T-helper 22 cell (primary cell): Measurements from ENCODE around the gene SLC9C1.

Source experiments
- DNase-seq: peaks from one replicate; pipeline ENCODE4 v3.0.0-alpha.2; 2020; ENCODE audit warnings: low read depth

SLC9C1 gene

DNA sequence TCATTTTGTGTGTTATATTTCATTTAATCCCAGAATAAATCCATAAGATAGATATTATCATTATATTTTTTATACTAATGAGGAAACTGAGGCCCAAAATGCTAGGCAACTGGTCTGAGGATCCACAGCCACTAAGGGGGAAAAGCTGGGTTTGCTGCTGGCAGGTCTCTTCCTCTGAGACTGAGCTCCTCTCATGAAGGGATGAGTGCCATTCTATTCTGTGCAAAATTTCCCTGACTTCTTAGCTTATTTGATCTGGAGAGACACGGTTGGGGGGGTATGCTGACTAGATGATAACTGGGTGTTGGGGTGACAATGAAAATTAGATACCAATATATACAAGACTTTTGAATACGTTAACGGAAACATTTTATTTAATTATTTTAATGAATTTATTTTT lies 162.9 kb downstream of the SLC9C1 start:
- DNase-seq = no peak

- DNase-seq = no peak
These were observed 163.4 kb downstream of the SLC9C1 start for GRCh38 chr3:112130638-112130993.

DNA sequence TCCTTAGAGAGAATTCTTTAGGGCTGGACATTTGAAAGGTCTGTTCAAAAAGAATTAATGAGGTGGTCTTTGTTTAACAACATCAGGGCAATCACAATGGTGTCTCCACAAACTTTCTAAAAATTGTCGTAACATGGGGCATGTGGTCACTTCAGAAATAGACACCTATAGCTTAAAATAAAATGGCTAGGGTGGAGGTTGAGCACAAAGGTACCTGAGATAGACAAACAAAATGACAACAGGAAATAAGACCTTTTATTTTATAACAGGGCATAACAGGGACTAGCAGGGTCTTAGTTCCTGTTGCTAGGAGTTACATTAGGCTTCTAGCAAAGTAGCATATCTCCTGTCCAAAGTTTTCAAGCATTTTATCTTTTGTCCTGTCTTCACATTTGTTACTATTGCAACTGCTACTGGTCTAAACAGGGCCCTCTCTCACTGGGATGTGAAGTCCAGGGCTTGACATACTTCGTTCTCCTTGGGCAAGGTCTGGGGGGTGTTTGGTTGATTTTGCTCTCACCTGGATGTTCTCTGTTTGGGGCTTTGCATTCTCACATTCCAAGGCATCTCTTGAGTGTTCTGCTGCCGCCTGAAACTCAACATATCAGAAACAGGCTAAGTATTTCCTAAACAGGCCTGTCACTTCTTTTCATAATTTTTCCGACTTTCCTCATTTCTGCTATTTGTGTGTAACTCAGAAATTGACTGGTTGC lies 163.9 kb downstream of the SLC9C1 start:
- no peak for DNase-seq

DNA sequence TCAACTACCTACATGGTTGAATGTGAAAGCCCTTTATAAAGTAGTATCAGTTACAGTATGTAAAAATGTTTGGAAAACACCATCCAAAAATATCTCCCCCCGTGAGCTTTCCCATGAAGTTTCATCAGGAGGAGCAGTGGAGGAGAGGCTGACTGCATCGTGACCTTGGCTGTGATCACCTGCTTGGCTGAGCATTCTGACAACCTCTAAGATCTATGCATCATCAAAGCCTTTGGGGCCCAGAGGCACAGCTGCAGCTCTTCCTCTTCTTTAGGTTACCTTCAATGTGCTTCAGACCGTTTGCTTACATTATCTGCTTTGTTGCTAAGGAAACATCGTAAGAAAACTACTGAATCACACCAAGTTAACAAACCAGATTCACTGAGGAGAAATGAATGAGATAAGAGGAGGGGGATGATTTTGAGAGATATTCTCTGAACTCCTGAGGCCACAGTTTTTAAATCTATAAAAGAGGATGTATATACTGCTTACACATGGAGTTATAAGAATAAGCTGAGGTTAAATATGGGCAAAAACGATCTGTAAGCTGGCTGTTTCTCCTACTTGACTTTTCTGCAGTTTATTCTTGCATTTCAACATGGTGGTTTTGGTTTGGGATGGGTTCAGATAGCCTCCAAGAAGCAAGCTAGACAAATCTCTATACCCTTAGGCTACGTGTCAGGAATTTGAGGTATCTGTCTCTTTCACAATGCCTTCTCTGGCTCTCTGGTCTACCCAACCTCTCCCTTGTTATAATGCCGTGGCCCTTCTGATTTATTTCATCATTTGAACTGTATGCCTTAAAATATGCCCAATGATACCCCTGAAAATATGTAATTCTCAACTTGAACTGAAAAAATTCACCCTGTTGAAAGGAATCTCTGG lies 164.9 kb downstream of the SLC9C1 start:
- peak; percentile 52 for DNase-seq

GRCh38 chr3:112127522-112128494 lies 166.2 kb downstream of the SLC9C1 start:
- no peak for DNase-seq

DNA sequence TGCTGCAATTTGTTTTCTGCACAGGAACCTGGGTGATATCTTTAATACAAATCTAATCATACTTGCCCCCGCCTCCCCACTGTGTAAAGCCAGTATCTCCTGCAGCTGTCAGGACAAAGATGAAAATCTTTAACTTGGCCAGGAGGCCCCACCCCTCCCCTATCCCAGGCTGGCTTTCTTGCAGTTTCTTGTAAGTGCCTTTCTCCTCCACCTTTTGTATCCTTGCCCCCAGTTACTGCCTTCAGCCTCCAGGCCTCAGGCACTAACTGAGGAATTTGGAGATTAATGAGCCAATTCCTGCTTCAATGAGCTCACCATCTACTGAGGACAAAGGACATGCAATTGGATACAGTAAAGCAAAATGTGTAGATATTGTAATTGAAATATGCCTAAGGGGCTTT lies 167.5 kb downstream of the SLC9C1 start:
- no peak for DNase-seq

DNA sequence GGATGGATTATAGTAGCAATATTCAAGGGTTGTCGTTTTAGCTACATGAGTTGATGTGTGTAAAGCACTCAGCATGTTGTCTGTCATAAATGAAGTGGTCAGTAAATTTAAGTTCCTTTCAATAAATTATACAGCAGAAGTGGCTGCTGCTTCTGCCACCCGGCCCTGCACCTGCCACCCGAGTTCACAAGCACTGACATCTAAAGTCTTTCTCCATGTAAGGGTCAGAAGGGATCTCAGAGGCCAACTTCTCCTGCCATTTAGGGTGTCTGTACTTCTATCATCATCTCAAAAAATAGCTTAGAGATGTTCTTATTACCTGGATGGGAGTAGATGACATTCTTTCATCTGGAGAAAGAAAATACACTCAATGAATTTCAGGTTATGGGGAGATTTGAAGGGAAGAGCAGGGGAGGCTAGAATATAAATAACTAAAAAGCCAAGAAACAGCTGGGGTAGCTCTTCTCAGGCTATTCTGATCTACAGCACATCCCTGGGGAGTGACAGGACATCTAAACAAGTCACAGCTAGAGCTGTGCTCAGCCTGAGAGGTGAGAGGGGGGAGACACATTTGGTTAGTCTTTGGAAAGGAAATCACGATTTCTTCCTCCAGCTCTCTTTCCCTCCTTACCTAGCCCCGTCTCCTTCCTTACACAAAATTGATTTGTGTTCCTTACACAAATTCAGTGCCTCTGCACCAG lies 169.0 kb downstream of the SLC9C1 start:
- DNase-seq = no peak

GRCh38 chr3:112123548-112123947 lies 170.5 kb downstream of the SLC9C1 start:
- DNase-seq = no peak

DNA sequence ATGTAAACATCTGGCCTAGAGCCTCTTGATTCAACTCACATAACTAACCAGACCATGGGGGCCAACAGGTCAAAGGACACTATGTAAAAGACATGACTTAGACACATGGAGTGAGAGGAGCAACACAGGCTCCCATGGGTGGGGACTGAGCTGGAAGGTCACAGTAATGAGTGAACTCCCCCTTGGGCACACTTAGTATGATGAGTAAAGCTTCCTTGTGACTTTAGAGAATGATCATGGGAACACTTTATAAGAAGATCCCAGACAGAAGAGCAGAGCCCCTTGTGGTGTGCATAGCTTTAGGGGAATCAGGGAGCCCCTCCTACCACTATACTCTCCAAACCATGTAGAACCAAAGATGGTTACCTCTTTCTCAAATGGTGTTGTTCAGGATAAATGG lies 171.1 kb downstream of the SLC9C1 start:
- no peak for DNase-seq

DNA sequence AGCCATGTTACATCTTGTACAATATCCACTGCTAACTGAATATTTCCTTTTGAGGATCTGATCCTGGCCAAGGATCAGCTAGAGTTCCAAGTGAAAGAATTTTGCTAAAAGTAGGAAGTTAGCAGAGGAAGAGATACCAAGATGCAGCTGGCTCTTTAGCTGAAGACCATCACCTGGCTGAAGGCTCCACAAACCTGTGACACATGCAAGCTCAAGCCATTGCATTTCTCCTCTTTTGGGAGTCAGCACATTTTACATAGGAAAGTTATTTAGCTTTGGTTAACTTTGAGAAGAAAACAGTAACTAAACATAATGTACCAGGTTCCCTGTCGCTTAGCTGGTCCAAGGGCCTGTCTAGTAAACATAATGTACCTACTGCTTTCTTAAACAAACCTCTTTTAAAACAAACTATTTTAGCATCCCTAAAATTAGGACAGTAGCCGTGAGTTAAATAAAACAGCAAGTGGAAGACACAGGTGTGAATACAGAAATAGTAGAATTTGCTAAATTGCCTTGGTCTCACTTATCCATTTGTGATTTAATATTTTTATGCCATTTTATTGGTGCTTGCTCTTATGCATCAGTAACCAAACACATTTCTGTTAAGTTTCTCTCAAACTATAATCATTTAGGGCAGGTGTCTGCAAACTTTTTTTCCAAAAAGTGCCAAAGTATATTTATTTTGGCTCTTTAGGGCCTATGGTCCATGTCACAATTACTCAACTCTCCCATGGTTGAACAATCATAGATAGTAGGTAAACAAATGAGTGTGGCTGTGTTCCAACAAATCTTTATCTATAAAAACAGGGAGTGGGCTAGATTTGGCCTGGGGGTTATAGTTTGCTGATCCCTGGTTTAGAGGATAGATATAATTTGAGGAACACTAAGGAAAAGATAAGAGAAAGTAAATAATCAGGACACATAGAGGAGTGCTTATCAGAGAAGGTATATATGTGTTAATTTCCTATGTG lies 172.2 kb downstream of the SLC9C1 start:
- DNase-seq = no peak

- DNase-seq = no peak
These were observed 173.8 kb downstream of the SLC9C1 start for GRCh38 chr3:112119962-112120836.

DNA sequence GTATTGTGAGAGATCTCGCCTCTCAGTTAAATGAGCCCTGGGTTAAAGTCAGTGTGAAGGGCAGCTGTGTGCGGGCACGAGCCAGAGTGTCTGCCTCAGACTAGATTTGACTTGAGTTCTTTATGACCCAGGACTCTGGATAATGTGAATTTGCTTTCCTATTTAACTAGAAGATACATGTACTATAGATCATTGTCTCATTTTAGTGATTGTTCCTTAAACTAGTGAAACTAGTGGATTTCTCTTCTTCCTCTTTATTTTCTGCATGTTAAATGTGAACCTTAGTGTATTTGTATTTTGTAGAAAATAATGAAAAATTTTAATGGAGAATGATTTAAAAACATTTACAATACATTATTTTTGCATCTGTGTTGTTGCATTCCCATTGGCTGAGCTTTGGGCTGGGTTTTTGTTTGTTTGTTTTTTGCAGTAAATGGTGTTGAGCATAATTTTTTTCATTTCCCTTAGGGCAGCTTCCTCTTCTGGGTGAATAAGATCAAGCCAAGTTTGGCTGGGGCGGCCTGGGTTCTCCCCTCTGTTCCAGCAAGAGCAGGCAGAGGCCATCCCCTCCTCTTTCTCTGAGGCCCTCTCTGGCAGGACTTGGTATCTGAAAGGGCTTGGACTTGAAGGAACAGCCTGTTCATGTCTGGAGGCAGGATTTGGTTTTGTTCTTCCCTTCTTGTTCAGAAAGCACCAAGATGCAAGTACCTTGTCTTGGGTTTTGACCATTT lies 176.0 kb downstream of the SLC9C1 start:
- DNase-seq = no peak

DNA sequence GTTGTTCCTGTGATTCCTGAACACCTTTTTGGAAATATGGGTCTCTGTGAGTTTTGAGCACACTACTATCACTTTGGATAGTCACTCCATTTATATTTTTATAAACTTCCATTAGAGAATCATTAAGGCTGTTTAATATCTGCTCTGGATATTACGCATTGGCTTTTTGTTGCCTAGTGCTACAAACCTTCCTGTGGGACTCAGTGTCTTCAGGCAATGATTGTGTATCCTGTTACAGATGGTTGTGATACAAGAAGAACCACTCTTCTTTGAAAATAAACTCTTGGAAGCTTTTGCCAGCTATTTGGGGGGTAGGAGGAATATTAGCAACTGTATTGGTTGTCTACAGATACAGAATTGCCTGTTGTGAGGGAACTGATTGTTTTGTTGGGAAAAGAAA lies 176.6 kb downstream of the SLC9C1 start:
- no peak for DNase-seq

- no peak for DNase-seq
These were observed 177.2 kb downstream of the SLC9C1 start for GRCh38 chr3:112116748-112117186.

DNA sequence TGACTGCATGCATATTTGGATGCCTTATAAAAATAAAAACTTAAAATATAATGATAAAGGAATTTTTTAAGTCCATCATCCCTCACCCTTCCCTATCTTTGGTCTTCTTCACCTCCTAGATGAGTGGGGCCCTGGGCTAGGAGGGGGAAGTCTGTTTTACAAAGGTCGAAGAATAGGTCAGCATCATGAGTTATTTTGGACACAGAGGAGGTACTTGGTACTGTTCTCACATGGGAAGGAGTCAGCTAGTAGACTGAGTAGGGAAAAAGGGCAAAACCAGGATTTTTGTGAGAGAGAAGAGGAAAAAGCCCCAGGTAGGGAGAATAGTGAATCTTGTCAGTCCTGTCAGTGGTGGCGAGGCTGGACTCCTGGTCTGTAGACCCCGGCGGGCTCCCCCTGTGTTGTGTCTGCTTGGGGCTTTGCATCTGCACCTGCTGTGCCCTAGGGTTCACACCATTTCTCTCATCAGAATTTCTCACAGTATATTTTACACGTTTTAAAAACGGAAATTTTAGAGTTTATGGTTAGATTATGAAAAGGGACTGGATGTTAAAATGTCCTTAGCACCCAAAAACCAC lies 178.1 kb downstream of the SLC9C1 start:
- no peak for DNase-seq

GRCh38 chr3:112115161-112115739 lies 178.8 kb downstream of the SLC9C1 start:
- DNase-seq = no peak

DNA sequence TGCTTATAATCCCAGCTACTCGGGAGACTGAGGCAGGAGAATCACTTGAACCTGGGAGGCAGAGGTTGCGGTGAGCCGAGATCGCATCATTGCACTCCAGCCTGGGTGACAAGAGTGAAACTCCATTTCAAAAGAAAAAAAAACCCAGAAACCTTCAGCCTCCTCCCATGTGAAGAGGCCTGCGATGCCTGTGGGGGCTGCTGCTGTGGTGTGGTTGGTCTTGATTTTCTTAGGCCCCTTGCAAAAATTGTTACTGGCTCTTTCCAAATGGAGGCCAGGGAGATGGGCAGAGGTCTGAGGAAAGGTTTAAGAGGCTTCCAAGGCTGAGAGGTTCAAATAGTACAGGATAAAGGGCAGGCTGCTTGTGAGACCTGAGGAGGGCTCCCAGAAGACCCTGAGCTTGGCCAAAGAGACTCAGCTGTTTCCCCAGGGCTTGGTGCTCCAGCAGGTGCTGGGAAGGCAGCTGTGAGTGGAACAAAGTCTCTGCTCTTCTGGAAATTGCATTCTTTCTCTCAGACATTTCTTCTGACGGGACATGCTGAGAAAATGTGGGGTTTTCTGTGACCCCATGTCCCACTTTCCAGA lies 179.3 kb downstream of the SLC9C1 start:
- no peak for DNase-seq
